GM13976 (cell line): ENCODE measurements around the gene CFAP68.
A peak's percentile ranks its signal among the peaks of the same experiment; 100 is the strongest.

Experiments
- DNase-seq: peaks from one replicate; pipeline ENCODE4 v3.0.0; 2012; ENCODE audit warnings: low spot score
- in situ Hi-C: fragments of 300-500 bp; cut with MboI; formaldehyde crosslinking; loops from one replicate; pipeline ENCODE4 v1.12.0; 2022; ENCODE audit warnings: low sequenced_read_pairs, mixed read lengths, inconsistent platforms; ENCODE audit not compliant: unreplicated experiment
- TF ChIP-seq, protein P1 (sequence below): IDR thresholded peaks from 2 replicates; pipeline ENCODE4 v1.5.1; 2012; ENCODE audit warnings: borderline replicate concordance, mild to moderate bottlenecking; ENCODE audit not compliant: insufficient read depth; ENCODE audit errors: extremely low read depth, missing control alignments, control extremely low read depth

The CFAP68 gene

DNA sequence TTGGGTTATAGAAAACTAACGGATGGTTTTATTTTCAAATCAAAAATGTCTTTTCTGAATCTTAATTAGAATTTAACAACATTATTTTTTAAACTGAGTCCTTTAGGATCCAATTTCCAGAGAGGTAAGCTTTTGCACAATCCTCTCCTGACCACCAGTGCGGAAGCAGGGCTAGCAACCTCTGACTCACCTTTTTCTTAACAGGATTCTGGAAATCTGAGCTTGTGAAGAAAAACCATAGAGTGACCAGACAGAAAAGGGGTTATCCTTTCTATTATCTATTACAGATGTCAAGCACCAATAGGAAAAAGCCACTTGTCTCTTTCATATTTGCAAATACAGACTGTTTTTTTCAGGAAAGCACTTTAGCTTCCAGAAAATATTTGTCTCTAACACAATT lies 33.3 kb upstream of the CFAP68 start:
- in situ Hi-C loops, result loop anchor here (10.0 kb wide), 1 partner anchor 261 kb away; no protein-coding TSS in a partner anchor
- TF ChIP-seq, protein P1, sequence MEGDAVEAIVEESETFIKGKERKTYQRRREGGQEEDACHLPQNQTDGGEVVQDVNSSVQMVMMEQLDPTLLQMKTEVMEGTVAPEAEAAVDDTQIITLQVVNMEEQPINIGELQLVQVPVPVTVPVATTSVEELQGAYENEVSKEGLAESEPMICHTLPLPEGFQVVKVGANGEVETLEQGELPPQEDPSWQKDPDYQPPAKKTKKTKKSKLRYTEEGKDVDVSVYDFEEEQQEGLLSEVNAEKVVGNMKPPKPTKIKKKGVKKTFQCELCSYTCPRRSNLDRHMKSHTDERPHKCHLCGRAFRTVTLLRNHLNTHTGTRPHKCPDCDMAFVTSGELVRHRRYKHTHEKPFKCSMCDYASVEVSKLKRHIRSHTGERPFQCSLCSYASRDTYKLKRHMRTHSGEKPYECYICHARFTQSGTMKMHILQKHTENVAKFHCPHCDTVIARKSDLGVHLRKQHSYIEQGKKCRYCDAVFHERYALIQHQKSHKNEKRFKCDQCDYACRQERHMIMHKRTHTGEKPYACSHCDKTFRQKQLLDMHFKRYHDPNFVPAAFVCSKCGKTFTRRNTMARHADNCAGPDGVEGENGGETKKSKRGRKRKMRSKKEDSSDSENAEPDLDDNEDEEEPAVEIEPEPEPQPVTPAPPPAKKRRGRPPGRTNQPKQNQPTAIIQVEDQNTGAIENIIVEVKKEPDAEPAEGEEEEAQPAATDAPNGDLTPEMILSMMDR, result no peak
- DNase-seq, result no peak

DNA sequence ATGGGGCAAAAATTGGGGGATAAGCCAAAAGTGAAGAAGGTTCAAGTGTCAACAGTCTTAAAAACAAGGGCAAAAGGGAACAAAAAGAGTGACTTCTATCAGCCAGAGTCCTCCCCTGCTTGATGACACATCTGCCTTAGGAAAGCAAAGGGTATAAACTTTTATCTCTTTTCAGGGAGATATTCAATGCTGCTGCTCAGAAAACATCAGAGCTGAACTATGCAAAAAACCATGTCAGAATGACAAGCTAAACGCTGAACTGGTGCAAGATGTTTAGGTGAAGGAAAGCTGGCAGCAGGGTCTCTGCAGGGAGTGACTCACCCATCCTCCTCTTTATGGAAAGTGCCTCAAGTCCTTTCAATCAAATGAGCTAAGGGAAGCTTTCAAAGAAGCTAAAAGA lies 32.7 kb upstream of the CFAP68 start:
- no peak for DNase-seq
- in situ Hi-C loops, result loop anchor here (10.0 kb wide), 1 partner anchor 262 kb away; no protein-coding TSS in a partner anchor
- TF ChIP-seq, protein P1, result no peak

DNA sequence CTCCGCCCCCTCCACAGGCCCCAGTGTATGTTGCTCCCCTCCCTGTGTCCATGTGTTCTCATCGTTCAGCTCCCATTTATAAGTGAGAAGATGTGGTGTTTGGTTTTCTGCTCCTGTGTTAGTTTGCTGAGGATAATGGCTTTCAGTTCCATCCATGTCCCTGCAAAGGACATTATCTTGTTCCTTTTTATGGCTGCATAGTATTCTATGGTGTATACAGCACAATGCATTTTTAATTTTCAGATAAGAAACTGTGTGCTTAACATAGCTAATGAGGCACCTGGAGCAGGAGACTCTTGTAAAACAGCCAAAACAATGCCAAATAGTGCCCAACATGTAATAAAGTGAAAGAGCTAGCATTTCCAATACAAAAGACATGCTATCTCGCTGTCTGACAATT lies 29.7 kb upstream of the CFAP68 start:
- TF ChIP-seq, protein P1, result no peak
- no peak for DNase-seq
- in situ Hi-C loops, result loop anchor here (10.0 kb wide), 1 partner anchor 265 kb away; no protein-coding TSS in a partner anchor

DNA sequence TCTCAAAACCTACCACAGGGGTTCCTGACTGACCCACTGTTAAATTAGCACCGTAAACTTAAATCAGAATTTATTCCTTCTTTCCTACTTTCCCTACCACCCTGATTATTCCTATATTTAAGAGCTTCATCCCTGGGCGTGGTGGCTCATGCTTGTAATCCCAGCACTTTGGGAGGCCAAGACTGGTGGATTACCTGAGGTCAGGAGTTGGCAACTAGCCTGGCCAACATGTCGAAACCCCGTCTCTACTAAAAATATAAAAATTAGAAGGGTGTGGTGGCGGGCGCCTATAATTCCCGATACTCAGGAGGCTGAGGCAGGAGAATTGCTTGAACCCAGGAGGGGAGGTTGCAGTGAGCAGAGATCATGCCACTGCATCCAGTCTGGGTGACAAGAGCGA lies 28.3 kb upstream of the CFAP68 start:
- in situ Hi-C loops, result no loop called here
- TF ChIP-seq, protein P1, result no peak

DNA sequence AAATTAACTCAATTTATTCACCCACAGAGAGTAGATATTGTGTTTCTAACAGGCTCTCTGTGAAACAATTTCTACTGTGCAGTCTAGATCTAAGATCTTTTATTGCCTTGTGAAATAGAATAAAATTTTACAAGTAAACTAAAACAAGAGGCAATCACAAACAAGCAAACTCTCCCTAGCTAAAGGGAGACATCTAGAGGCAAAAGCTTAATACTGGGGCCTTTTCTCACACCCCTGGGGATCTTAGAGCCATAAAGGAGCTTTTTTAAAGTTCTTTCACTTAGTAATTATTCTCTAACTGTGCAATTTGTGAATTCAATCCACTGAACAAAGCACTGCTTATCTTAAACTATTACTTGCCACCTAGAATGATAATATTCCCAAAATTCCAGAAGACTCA lies 27.7 kb upstream of the CFAP68 start:
- in situ Hi-C loops, result no loop called here
- TF ChIP-seq, protein P1, result peak; percentile 23
- no peak for DNase-seq

More for the DNA sequence above, 28.3 kb upstream of the CFAP68 start:
- no peak for DNase-seq

DNA sequence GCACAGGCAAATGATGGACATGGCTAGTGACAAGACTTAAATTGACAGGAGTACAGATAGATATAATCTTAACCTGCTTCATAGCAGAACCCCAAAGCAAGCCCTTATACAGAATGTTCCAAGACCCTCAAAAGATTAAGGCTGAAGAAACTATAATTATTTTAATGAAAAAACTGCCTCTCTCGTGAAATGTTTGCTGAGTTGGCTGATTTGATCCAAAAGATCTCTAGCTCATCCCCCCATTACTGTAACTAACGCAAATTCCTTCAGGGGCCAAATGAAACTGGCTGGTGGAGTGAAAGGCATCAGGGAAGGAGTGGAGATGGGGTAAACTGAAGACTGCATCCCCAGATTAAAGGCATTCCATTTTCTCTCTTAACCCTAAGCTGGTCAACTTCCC lies 27.2 kb upstream of the CFAP68 start:
- in situ Hi-C loops, result no loop called here
- TF ChIP-seq, protein P1, result no peak

DNA sequence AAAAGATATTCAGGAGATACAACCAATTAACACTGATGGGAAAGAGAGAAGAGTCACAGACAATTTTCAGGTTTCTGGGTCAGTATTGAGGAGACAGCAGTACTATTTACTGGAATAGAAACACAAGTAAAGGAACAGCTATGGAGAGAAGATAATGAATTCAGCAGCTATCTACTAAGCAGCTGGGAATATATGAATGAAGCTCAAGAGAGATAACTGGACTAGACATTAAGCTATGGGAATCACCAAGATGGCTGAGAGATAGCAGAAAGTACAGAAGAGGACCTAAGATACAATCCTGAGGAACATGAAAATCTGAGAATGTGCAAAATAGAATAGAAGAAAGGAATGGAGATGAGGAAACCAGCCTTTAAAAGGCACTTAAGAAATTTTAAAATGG lies 23.8 kb upstream of the CFAP68 start:
- TF ChIP-seq, protein P1, result no peak
- no peak for DNase-seq
- in situ Hi-C loops, result no loop called here

More for the DNA sequence above, 27.2 kb upstream of the CFAP68 start:
- DNase-seq, result no peak
